IPS-NIHi11 (cell line): ENCODE measurements around the gene FMNL3.

Experiments
- DNase-seq: peaks from one replicate; pipeline ENCODE4 v3.0.0; 2012; ENCODE audit warnings: mixed read lengths, low spot score

Gene FMNL3

DNA sequence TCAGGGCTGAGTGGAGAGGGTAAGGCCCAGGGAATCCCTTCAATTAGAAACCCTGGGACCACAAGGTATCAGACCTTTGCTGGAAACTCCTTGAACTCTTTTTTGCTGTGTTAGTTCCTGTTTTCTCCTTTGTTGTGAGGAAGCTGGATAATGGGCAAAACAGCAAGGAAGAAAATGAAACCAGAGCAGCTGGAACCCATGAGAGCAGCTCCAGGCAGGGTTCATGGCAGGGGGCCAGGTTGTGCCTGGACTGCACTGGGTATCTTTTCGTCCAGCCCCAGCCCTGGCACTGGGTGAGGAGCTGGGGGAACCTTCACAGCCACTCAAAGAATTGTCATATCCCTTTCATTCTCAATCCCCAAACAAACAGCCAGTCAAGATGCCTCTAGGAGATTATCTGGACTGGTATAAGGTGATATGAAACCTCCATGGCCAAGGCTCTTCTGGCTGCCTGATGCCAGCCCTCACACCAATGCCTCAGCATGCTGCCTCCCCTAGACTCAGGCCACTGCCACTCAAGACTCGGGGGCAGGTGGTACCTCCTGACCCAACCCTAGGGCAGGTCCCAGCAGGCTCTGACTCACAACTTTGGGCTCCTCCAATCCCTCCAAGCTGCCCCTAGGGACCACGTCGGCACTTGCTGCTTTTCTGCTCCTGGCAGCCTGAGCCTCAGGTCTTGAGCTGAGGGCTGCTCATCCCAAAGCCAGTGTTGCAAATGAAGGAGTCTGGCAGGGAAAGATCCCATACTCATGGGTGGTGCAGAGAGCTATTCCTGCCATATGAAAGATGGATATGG is 118.3 kb downstream of the FMNL3 start:
- no peak for DNase-seq

DNA sequence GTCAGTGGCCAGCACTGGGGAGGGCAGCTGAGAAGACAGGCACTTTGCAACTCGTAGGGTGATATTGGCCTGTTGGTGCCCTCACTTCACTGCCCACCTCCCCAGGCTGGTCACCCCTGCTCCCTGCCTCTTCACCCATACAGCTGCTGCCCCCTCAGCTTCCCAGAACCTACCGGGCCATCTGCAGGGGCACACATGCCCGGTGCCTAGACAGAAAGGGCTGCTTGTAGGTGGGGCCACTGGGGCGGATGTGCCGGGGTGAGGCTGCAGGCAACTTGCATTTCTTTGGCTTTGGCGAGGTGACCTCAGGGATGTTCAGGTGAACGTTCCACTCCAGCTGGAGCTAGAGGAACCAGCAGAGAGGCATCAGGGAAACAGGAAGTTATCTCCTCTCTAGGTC is 118.9 kb downstream of the FMNL3 start:
- no peak for DNase-seq

DNA sequence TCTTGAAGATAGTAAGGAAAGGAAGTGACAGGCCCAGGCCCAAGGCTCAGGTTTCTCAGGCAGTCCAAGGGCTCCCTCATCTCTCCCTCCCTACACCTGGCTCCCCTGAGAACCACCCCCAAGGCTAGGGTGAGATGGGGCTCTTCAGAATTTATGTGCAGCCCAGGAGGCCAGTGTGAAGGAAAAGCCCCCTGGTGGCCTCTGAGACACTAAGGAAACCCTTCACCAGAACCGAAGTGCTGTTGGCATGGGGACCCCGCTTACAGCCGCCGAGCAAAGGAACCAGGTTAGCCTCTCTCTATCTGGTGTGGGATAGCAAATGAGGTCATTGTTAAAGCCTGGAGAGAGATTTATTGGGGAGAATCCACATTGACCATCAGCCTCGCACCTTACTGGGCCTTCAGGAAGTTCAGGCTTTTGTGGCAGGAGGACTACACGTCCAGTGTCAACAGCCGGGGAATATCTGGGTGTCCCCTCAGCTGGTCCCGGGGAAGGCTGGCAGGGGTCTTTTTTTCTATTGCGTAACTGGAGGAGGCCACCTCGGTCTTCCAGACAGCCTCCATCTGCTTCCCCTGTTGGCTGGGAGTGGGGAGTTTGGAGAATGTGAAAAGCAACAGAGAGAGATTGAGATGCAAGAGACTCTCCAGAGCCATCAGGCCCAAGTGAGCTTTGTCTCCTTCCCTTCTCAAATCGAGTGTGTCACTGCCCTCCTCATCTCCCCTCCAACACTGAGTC is 119.9 kb downstream of the FMNL3 start:
- DNase-seq = no peak
